Activated effector memory CD4-positive, alpha-beta T cell treated with anti-CD3 and anti-CD28 coated beads, Interleukin-2, amount 50 U/mL, for 16 hours (primary cell): ENCODE results near the gene RNF180.
"Not testable (repeated sequence)": the region's sequence is repeated elsewhere in the genome, so short reads cannot be mapped to it uniquely, and the experiment has no call there.

Experiments used
- DNase-seq: peaks from one replicate; pipeline ENCODE4 v3.0.0-alpha.2; 2020

The RNF180 gene

GRCh38 chr5:64286381-64286780 is 120.7 kb downstream of the RNF180 start:
- no peak for DNase-seq

- not testable (repeated sequence) for DNase-seq
Measured at GRCh38 chr5:64288496-64288895, 122.9 kb downstream of the RNF180 start.

- DNase-seq, result no peak
Measured at GRCh38 chr5:64292611-64293215, 127.1 kb downstream of the RNF180 start.

GRCh38 chr5:64295101-64295500 is 129.5 kb downstream of the RNF180 start:
- DNase-seq, result no peak

GRCh38 chr5:64298586-64298985 is 132.9 kb downstream of the RNF180 start:
- DNase-seq, result no peak

GRCh38 chr5:64299805-64300204 is 134.2 kb downstream of the RNF180 start:
- no peak for DNase-seq

- DNase-seq, result no peak
Measured at GRCh38 chr5:64301566-64301965, 135.9 kb downstream of the RNF180 start.

- no peak for DNase-seq
Measured at GRCh38 chr5:64308135-64308534, 142.5 kb downstream of the RNF180 start.

GRCh38 chr5:64312491-64312890 is 146.8 kb downstream of the RNF180 start:
- DNase-seq, result no peak

- no peak for DNase-seq
Measured at GRCh38 chr5:64315778-64316177, 150.1 kb downstream of the RNF180 start.

- no peak for DNase-seq
Measured at GRCh38 chr5:64318175-64318574, 152.5 kb downstream of the RNF180 start.

GRCh38 chr5:64323591-64323990 is 157.9 kb downstream of the RNF180 start:
- DNase-seq, result no peak

GRCh38 chr5:64330728-64331231 is 165.1 kb downstream of the RNF180 start:
- no peak for DNase-seq

- no peak for DNase-seq
Measured at GRCh38 chr5:64331597-64332277, 166.1 kb downstream of the RNF180 start.

- DNase-seq, result no peak
Measured at GRCh38 chr5:64333886-64334285, 168.2 kb downstream of the RNF180 start.

GRCh38 chr5:64339769-64340168 is 174.1 kb downstream of the RNF180 start:
- no peak for DNase-seq

- no peak for DNase-seq
Measured at GRCh38 chr5:64340293-64340692, 174.7 kb downstream of the RNF180 start.

GRCh38 chr5:64341340-64341739 is 175.7 kb downstream of the RNF180 start:
- DNase-seq, result no peak

- DNase-seq, result no peak
Measured at GRCh38 chr5:64344501-64344900, 178.9 kb downstream of the RNF180 start.

GRCh38 chr5:64347309-64347708 is 181.7 kb downstream of the RNF180 start:
- DNase-seq, result no peak

- DNase-seq, result no peak
Measured at GRCh38 chr5:64364426-64364825, 198.8 kb downstream of the RNF180 start.

GRCh38 chr5:64384765-64385164 is 219.1 kb downstream of the RNF180 start:
- no peak for DNase-seq

GRCh38 chr5:64397552-64397951 is 231.9 kb downstream of the RNF180 start:
- no peak for DNase-seq

- DNase-seq, result not testable (repeated sequence)
Measured at GRCh38 chr5:64398735-64399134, 233.1 kb downstream of the RNF180 start.
